ENCODE results near the gene MTHFD2L.
A peak's percentile ranks its signal among the peaks of the same experiment; 100 is the strongest.

DNA sequence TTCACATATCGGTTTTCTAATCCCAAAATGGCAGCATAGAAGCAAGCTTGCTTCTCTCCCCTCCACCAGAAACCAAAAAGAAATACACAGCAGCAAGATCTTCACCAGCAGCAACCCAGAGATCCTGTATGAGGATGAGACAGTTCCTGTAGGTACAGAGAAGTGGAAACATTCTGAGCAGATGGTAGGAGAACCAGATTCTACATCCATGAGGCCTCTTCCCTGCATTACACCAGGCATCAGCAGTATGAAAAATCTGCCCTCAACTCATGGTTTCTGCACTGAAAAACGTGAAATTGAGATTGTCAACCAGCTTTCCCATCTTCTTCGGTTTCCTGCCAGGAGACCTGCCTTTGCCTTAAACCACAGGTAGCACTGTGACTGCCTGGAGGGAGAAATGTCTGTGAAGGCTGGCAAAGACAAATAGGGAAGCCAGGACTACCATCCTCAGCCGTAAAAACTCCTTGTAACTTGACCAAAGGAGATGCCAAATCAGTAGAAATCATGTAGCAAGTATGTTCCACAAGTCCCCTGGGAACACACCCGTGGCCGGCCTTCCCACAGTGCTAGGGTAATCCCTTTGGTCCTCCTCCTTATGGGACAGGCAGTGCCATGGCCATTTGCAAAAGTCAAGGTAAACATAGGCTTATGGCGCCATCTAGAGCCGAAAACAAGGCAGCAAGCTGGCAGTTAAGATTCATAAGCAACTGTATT, 24.0 kb upstream of the MTHFD2L start:
- TF ChIP-seq, protein P1, sequence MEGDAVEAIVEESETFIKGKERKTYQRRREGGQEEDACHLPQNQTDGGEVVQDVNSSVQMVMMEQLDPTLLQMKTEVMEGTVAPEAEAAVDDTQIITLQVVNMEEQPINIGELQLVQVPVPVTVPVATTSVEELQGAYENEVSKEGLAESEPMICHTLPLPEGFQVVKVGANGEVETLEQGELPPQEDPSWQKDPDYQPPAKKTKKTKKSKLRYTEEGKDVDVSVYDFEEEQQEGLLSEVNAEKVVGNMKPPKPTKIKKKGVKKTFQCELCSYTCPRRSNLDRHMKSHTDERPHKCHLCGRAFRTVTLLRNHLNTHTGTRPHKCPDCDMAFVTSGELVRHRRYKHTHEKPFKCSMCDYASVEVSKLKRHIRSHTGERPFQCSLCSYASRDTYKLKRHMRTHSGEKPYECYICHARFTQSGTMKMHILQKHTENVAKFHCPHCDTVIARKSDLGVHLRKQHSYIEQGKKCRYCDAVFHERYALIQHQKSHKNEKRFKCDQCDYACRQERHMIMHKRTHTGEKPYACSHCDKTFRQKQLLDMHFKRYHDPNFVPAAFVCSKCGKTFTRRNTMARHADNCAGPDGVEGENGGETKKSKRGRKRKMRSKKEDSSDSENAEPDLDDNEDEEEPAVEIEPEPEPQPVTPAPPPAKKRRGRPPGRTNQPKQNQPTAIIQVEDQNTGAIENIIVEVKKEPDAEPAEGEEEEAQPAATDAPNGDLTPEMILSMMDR (IDR thresholded peaks at IDR 0.05 in 2 of 3, conservative IDR thresholded peaks at IDR 0.05 in 1 of 3; ENCODE audit: control insufficient read depth in 2 of 3, extremely low read depth in 1 of 3, insufficient read depth in 1 of 3, low read depth in 3 of 3, low read length in 3 of 3) = peak; percentile 69 to 86 (median 75)
- TF ChIP-seq SP1 (IDR thresholded peaks at IDR 0.05; ENCODE audit: low read depth, low read length) = no peak
- TF ChIP-seq SREBF1 (IDR thresholded peaks at IDR 0.05; ENCODE audit: low read length) = no peak
- no peak for TF ChIP-seq POLR2A (IDR thresholded peaks at IDR 0.05; ENCODE audit: low read depth, low read length)
- no peak for TF ChIP-seq ZNF384 (IDR thresholded peaks at IDR 0.05; ENCODE audit: borderline replicate concordance, low read depth, low read length)
- TF ChIP-seq ESRRA (IDR thresholded peaks at IDR 0.05; ENCODE audit: low read length) = no peak
- TF ChIP-seq NFXL1 (IDR thresholded peaks at IDR 0.05; ENCODE audit: borderline replicate concordance) = no peak
- no peak for TF ChIP-seq TCF12 (IDR thresholded peaks at IDR 0.05; ENCODE audit: low read depth, low read length)
- no peak for TF ChIP-seq IKZF1 (conservative IDR thresholded peaks at IDR 0.05)
- no peak for TF ChIP-seq DPF2 (IDR thresholded peaks at IDR 0.05)
